Astrocyte of the cerebellum (primary cell): ENCODE results near the gene ABCA3.

Source experiments
- DNase-seq: peaks from one replicate; pipeline ENCODE4 v3.0.0-alpha.2; 2011; ENCODE audit warnings: low read depth
- H3K4me3 ChIP-seq: 2 replicates; pipeline ENCODE4 v1.5.1; 2011; ENCODE audit warnings: mild to moderate bottlenecking, low read depth, low read length, moderate library complexity
- CTCF ChIP-seq: IDR thresholded peaks from 2 replicates; pipeline ENCODE4 v1.5.1; 2012; ENCODE audit warnings: low read length, low read depth, moderate library complexity, mild to moderate bottlenecking; ENCODE audit errors: missing control alignments
- in situ Hi-C: cut with HindIII; loops from 2 replicates; pipeline ENCODE4 v1.10.0; 2017; ENCODE audit warnings: low sequenced_read_pairs

The ABCA3 gene

DNA sequence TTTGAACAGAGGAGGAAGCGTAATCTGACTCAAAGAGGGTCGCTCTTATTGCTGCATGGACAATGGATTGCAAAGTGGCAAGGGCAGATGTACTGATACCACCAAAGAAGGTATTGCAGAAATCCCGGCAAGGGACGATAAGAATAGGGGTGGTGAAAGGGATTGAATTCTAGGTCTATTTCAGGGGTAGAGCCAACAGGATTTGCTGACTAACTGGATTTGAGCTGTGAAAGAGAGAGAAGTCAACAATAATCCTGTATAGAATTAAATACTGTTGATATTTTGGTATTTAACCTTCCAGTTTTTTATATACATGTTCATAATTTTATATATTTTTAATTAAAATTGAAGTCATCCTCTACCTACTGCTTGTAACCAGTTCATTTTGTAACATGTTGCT is 19.4 kb upstream of the ABCA3 start:
- in situ Hi-C loops = no loop called here
- DNase-seq = no peak
- no peak overlapping the region for H3K4me3 ChIP-seq
- TF ChIP-seq CTCF = no peak

GRCh38 chr16:2358811-2359210 is 18.3 kb upstream of the ABCA3 start:
- H3K4me3 ChIP-seq = no peak overlapping the region
- DNase-seq = no peak
- in situ Hi-C loops = no loop called here
- no peak for TF ChIP-seq CTCF

DNA sequence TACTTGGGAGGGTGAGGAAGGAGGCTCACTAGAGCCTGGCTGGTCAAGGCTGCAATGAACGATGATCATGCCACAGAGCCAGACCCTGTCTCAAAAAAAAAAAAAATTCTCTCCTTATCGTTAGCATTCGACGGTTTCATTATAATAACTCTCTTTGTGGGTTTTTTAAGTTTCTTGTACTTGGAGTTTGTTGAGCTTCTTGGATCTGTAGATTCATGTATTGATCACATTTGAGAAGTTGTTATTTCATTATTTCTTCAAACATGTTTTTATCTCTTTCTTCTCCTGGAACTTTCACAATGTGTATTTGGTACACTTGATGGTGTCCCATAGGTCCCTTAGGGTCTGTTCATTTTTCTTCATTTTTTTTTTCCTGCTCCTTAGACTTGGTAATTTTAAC is 16.8 kb upstream of the ABCA3 start:
- TF ChIP-seq CTCF = no peak
- in situ Hi-C loops = no loop called here
- no peak for DNase-seq
- no peak overlapping the region for H3K4me3 ChIP-seq

DNA sequence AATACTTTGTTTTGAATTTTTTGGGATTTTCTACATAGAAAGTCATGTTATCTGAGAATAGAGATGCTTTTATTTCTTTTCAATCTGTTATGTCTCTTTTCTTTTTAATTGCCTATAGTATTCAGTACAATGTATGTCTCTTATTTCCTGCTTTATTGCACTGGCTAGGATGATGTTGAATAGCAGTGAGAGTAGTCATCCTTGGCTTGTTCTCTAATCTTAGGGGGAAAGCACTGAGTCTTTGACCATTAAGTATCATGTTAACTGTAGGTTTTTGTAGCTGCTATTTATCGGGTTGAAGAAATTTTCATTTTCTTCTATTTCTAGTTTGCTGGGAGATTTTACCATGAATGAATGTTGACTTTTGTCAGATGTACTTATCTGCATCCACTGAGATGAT is 10.0 kb upstream of the ABCA3 start:
- DNase-seq = no peak
- H3K4me3 ChIP-seq = no peak overlapping the region
- no peak for TF ChIP-seq CTCF
- in situ Hi-C loops = no loop called here

- TF ChIP-seq CTCF = no peak
- H3K4me3 ChIP-seq = no peak overlapping the region
- no peak for DNase-seq
- in situ Hi-C loops = no loop called here
Measured at GRCh38 chr16:2343211-2343610, 2.7 kb upstream of the ABCA3 start.

- TF ChIP-seq CTCF = no peak
- H3K4me3 ChIP-seq = no peak overlapping the region
- DNase-seq = no peak
- in situ Hi-C loops = no loop called here
Measured at GRCh38 chr16:2341456-2342447, 1.2 kb upstream of the ABCA3 start.
